PC-9 (cell line): ENCODE results near the gene NINL.

ENCODE experiments used
- EZH2 ChIP-seq: fragments of 200-600 bp; sonication (generic); IDR thresholded peaks from 2 replicates; pipeline ENCODE4 v1.8.0; 2017; ENCODE audit warnings: antibody characterized with exemption, low read depth
- TF ChIP-seq, protein P1 (sequence below): fragments of 200-600 bp; sonication (generic); conservative IDR thresholded peaks from 2 replicates; pipeline ENCODE4 v1.6.1; 2017; ENCODE audit warnings: mixed run types, antibody characterized with exemption, mild to moderate bottlenecking, moderate library complexity

DNA sequence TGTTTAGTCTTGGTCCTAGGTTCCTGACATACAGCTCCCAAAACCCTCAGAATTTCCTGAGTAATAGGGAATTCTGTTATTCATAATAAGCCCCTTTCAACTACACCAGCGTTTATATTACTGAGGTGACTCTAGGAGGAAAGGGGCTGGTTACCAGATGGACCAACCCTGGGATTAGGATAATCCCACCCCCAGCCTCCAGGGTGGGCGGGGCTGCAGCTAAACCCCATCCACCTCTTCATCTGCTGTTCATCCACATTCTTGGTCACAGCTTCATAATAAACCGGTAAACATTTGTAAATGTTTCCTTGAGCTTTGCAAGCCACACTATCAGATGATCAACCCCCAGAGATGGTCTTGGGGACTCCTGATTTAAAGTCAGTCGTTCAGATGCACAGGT lies 38.3 kb downstream of the NINL start:
- TF ChIP-seq, protein P1, sequence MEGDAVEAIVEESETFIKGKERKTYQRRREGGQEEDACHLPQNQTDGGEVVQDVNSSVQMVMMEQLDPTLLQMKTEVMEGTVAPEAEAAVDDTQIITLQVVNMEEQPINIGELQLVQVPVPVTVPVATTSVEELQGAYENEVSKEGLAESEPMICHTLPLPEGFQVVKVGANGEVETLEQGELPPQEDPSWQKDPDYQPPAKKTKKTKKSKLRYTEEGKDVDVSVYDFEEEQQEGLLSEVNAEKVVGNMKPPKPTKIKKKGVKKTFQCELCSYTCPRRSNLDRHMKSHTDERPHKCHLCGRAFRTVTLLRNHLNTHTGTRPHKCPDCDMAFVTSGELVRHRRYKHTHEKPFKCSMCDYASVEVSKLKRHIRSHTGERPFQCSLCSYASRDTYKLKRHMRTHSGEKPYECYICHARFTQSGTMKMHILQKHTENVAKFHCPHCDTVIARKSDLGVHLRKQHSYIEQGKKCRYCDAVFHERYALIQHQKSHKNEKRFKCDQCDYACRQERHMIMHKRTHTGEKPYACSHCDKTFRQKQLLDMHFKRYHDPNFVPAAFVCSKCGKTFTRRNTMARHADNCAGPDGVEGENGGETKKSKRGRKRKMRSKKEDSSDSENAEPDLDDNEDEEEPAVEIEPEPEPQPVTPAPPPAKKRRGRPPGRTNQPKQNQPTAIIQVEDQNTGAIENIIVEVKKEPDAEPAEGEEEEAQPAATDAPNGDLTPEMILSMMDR = no peak
- TF ChIP-seq EZH2 = no peak
